Measurements from ENCODE around the gene AP5Z1. TPM values are rescaled to one million over a fixed set of nuclear protein-coding genes. Genes with fewer than 3 reads are reported as not detected.

Gene AP5Z1
- total RNA-seq, 2 donors from 2014 or later: 20.2 to 23.4 TPM

DNA sequence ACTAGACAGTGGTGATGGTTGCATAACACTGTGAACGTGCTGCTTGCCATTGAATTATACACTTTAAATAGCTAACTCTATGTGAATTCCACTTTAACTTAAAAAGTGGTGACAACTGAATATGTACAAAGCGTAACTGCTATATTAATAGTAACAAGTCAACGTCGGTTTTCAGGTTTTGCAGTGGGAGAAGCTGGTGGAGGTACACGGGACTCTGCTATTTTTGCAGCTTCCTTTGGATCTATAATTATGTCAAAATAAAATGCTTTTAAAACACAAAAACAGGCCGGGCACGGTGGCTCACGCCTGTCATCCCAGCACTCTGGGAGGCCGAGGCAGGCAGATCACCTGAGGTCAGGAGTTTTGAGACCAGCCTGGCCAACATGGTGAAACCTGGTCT, 21.0 kb downstream of the AP5Z1 start:
- WGBS, 2 donors: 75 to 81% methylated on average over 9 of the region's 9 CpGs
- ATAC-seq (no peak), DNase-seq (no peak)
- no peaks in the 10 kb centered on the region for H3K9me3 ChIP-seq
- no peaks in the 10 kb centered on the region for H3K27me3 ChIP-seq
- H3K36me3 ChIP-seq (replicated peaks in 1 of 2; ENCODE audit: insufficient read depth in 1 of 2, low read depth in 2 of 2): peaks cover 0 to under 1% of the 10 kb centered on the region in 2 donors
- intact Hi-C loops (cut with DNase I): no loop called here
- no peak for TF ChIP-seq CTCF (IDR thresholded peaks at IDR 0.05)
- no peak for TF ChIP-seq POLR2A (IDR thresholded peaks at IDR 0.05)
- no peak overlapping the region for H3K4me3 ChIP-seq
- H3K27ac ChIP-seq: no peak overlapping the region
- H3K4me1 ChIP-seq: peaks cover 14% of the 10 kb centered on the region

DNA sequence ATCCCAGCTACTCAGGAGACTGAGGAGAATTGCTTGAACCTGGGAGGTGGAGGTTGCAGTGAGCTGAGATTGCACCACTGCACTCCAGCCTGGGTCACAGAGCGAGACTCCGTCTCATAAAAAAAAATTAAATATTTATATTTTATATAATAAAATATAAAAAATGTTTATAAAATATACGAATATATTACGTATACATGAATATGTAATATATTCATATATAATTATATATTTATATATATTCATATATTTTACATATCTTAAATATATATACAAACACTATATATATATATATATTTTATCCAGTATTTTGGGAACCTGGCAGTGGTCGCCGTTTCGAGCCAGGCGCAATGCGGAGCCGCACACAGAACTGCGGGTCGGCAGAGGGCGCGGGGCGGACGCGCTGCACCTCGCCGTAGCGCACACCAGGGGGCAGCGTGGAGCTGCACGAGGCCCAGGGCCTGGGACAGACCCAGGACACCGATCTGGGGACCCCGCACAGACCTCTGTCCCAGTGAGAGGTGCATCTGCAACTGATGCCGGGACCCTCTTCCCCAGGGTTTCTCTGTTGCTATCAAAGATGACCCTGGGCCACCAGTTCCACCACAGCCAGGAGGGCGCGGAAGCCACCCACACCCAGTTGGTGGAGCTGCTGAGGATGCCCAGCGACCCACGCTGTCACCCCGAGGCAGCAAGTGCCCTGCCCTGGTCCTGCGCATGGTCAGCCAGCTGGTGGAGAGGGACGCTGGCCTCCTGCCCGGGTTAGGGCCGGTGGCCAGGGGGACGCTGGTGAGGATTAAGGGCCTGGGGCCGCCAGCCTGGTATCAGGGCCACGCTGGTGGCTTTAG, 22.7 kb downstream of the AP5Z1 start:
- Histone ChIP-seq H3K4me1 (no peaks in the 10 kb centered on the region), H3K36me3 (replicated peaks in 1 of 2; ENCODE audit: insufficient read depth in 1 of 2, low read depth in 2 of 2) (no peaks in the 10 kb centered on the region), H3K4me3 (no peak overlapping the region), H3K9me3 (no peaks in the 10 kb centered on the region), H3K27me3 (no peaks in the 10 kb centered on the region), H3K27ac (no peak overlapping the region)
- intact Hi-C loops (cut with DNase I): no loop called here
- WGBS, 2 donors: 26 to 31% methylated on average over 28 to 36 of the region's 37 CpGs
- ATAC-seq (peak; percentile 78), DNase-seq (peak; percentile 33 to 63 (median 50))
- TF ChIP-seq POLR2A (IDR thresholded peaks at IDR 0.05) (no peak), CTCF (IDR thresholded peaks at IDR 0.05) (peak; percentile 64 to 92 (median 75))

GRCh38 chr7:4798706-4799235, 23.3 kb downstream of the AP5Z1 start:
- Histone ChIP-seq H3K27ac (no peak overlapping the region), H3K36me3 (replicated peaks in 1 of 2; ENCODE audit: insufficient read depth in 1 of 2, low read depth in 2 of 2) (no peaks in the 10 kb centered on the region), H3K4me3 (no peak overlapping the region), H3K4me1 (no peaks in the 10 kb centered on the region), H3K27me3 (no peaks in the 10 kb centered on the region), H3K9me3 (no peaks in the 10 kb centered on the region)
- DNase-seq (no peak), ATAC-seq (no peak)
- WGBS, 2 donors: 76 to 83% methylated on average over 5 to 15 of the region's 15 CpGs
- intact Hi-C loops (cut with DNase I): no loop called here
- TF ChIP-seq CTCF (IDR thresholded peaks at IDR 0.05) (no peak), POLR2A (IDR thresholded peaks at IDR 0.05) (no peak)

DNA sequence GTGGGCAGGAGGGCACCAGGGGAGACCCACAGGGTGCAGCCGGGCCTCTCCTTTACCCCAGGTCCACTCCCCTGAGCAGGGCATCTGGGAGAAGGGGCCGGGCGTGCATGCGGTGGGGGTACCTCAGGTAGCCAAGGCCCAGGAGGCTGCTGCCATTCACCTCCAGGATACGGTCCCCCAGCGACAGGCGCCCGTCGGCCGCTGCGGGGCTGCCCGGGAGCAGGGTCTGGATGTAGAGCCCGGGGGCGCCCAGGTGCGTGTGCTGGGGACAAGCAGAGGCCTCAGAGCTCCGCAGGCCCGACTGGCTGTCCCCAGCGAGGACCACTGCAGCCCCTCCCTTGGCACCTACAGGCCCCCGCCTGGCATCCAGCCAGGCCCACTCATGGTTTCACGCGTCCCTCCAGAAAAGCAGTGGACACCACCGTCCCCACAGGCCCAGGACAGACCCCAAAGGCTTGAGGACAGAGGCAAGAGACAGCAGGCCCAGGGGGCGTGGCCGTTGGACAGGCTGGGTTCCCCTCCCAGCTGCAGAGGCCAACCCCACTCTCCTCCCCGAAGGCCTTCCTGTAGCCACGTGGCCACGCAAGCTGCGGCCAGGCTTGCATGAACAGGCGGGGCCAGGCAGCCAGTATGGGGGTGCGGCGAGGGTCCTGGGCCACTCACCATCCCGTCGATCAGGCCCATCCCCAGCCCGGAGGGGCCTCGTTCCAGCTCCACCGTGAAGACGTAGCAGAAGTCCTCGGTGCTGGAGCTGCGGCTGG, 24.3 kb downstream of the AP5Z1 start:
- peak; percentile 10 for ATAC-seq
- intact Hi-C loops (cut with DNase I): loop anchor here (5.0 kb wide), 1 partner anchor 288 kb away; no protein-coding TSS in a partner anchor
- H3K27me3 ChIP-seq: no peaks in the 10 kb centered on the region
- H3K4me1 ChIP-seq: no peaks in the 10 kb centered on the region
- TF ChIP-seq POLR2A (IDR thresholded peaks at IDR 0.05): no peak
- no peak for TF ChIP-seq CTCF (IDR thresholded peaks at IDR 0.05)
- H3K36me3 ChIP-seq (replicated peaks in 1 of 2; ENCODE audit: insufficient read depth in 1 of 2, low read depth in 2 of 2): no peaks in the 10 kb centered on the region
- H3K9me3 ChIP-seq: no peaks in the 10 kb centered on the region
- no peak for DNase-seq
- no peak overlapping the region for H3K4me3 ChIP-seq
- H3K27ac ChIP-seq: no peak overlapping the region
- 60 to 77% methylated on average over 1 to 28 of the region's 39 CpGs for WGBS, 2 donors

Data from body of pancreas (tissue), 4 donors.